K562 (cell line): ENCODE results near the gene PDZD2. TPM values are rescaled to one million over a fixed set of nuclear protein-coding genes. Genes with fewer than 3 reads are reported as not detected.

Experiments
- ATAC-seq: fragments of 200-7000 bp; cut with Tn5 transposase; 3 replicates; pipeline ENCODE4 v1.9.1; 2020; ENCODE audit warnings: moderate library complexity
- BruUV-seq: library from RNA; stranded (reverse); fragments of 400-500 nt; replicated peaks from 2 replicates; lab custom pipeline; 2021; lab: Mats Ljungman, UMichigan
- CTCF ChIA-PET: fragments of 300-600 bp; formaldehyde crosslinking; extraction: SDS; loops from one replicate; lab custom pipeline; 2021; ENCODE audit warnings: low intra/inter-chr PET ratio; lab: Yijun Ruan, JAX
- POLR2A ChIA-PET: fragments of 300-600, 350-650 bp; sonication (Branson Sonifier 250); formaldehyde crosslinking; extraction: SDS; loops from one replicate; lab custom pipeline; 2021; ENCODE audit warnings: antibody characterized with exemption, inconsistent platforms; lab: Yijun Ruan, JAX
- DNase-seq, 4 experiments: peaks; one replicate each; pipeline versions ENCODE4 v3.0.0 to v3.0.0-alpha.2; 2011 to 2018; ENCODE audit warnings: low spot score in 3 of 4, mixed read lengths in 3 of 4; ENCODE audit errors: extremely low read depth in 1 of 4
- FAIRE-seq: peaks from 2 replicates; lab custom pipeline; 2011; peaks lifted over from hg19 to GRCh38; lab: Jason Lieb, UNC
- H2AFZ ChIP-seq: 2 replicates; pipeline ENCODE4 v1.6.0; 2011; ENCODE audit warnings: low read depth, low read length, control low read depth, inconsistent platforms
- H3K27ac ChIP-seq: fragments of 200-600 bp; 3 replicates; pipeline ENCODE4 v1.8.0; 2011; ENCODE audit warnings: low read depth, mild to moderate bottlenecking, control low read depth, inconsistent platforms, low read length, moderate library complexity, mixed read lengths; ENCODE audit errors: extremely low read depth
- H3K27me3 ChIP-seq, 2 experiments: fragments of 300-600 bp in 1 of 2; 2 replicates in 1 of 2; 3 replicates in 1 of 2; pipeline versions ENCODE4 v1.6.0 to v1.8.0; 2011; ENCODE audit warnings: inconsistent platforms in 2 of 2, low read length in 2 of 2, mild to moderate bottlenecking in 1 of 2, mixed read lengths in 1 of 2, moderate library complexity in 1 of 2; ENCODE audit not compliant: control insufficient read depth in 2 of 2, insufficient read depth in 2 of 2
- H3K36me3 ChIP-seq: fragments of 300-600 bp; 3 replicates; pipeline ENCODE4 v1.8.0; 2011; ENCODE audit warnings: mild to moderate bottlenecking, low read length, inconsistent platforms; ENCODE audit not compliant: control insufficient read depth, insufficient read depth
- H3K4me1 ChIP-seq, 2 experiments: fragments of 200-600 bp in 1 of 2; replicated peaks in 1 of 2; 2 replicates in 1 of 2; 3 replicates in 1 of 2; pipeline versions ENCODE4 v1.5.1 to v1.8.0; 2011; ENCODE audit warnings: inconsistent platforms in 2 of 2, low read length in 2 of 2, mild to moderate bottlenecking in 1 of 2, mixed read lengths in 1 of 2, moderate library complexity in 1 of 2; ENCODE audit not compliant: control insufficient read depth in 2 of 2, insufficient read depth in 2 of 2
- H3K4me2 ChIP-seq: 2 replicates; pipeline ENCODE4 v1.6.1; 2011; ENCODE audit warnings: low read length, control low read depth, inconsistent platforms, mixed read lengths; ENCODE audit not compliant: insufficient read depth
- H3K4me3 ChIP-seq: fragments of 200-600 bp; sonication (generic), shearing (Covaris generic); 2 replicates; pipeline ENCODE4 v1.5.1; 2016; ENCODE audit warnings: control low read depth, inconsistent platforms
- H3K79me2 ChIP-seq: fragments of 200-600 bp; 3 replicates; pipeline ENCODE4 v1.8.0; 2011; ENCODE audit warnings: low read length, inconsistent platforms; ENCODE audit not compliant: control insufficient read depth, insufficient read depth
- H3K9ac ChIP-seq, 2 experiments: 2 replicates each; pipeline versions ENCODE4 v1.6.0 to v1.6.1; 2011; ENCODE audit warnings: low read depth in 2 of 2, low read length in 2 of 2, control low read depth in 1 of 2, inconsistent platforms in 1 of 2, mild to moderate bottlenecking in 1 of 2, mixed read lengths in 1 of 2; ENCODE audit not compliant: insufficient read depth in 1 of 2
- H3K9me1 ChIP-seq: one replicate; pipeline ENCODE4 v1.6.0; 2011; ENCODE audit warnings: inconsistent platforms, mild to moderate bottlenecking, low read length, moderate library complexity; ENCODE audit not compliant: control insufficient read depth, insufficient read depth
- H3K9me3 ChIP-seq: replicated peaks from 2 replicates; pipeline ENCODE4 v1.5.1; 2011; ENCODE audit warnings: low read depth, low read length, inconsistent platforms; ENCODE audit not compliant: control insufficient read depth, insufficient read depth
- H4K20me1 ChIP-seq: replicated peaks from 2 replicates; pipeline ENCODE4 v1.6.1; 2011; ENCODE audit warnings: low read length, inconsistent platforms, mixed read lengths; ENCODE audit not compliant: control insufficient read depth, insufficient read depth
- CBFA2T2 ChIP-seq: fragments of 450-650 bp; conservative IDR thresholded peaks from 2 replicates; pipeline ENCODE4 v1.6.1; 2017; ENCODE audit warnings: mild to moderate bottlenecking
- CEBPG ChIP-seq, 3 experiments: fragments of 200-800 bp in 1 of 3; sonication (Bioruptor generic) in 1 of 3; sonication (generic) in 1 of 3; formaldehyde crosslinking in 1 of 3; IDR thresholded peaks in 2 of 3; conservative IDR thresholded peaks in 1 of 3; 2 replicates each; pipeline versions ENCODE4 v1.6.1 to v1.8.0; 2016 to 2022; ENCODE audit warnings: missing compliant biosample characterization in 2 of 3, missing genetic modification characterization in 2 of 3, mild to moderate bottlenecking in 1 of 3, missing genetic modification reagents in 1 of 3
- FOXK2 ChIP-seq, 2 experiments: fragments of 450-650 bp; IDR thresholded peaks in 1 of 2; conservative IDR thresholded peaks in 1 of 2; 2 replicates each; pipeline ENCODE4 v1.6.1; 2016; ENCODE audit warnings: low read depth in 2 of 2, mild to moderate bottlenecking in 1 of 2
- HDAC6 ChIP-seq: IDR thresholded peaks from 2 replicates; pipeline ENCODE4 v1.6.1; 2012; ENCODE audit warnings: low read depth, mild to moderate bottlenecking, control low read depth, inconsistent platforms, low read length, moderate library complexity
- HOXB6 ChIP-seq: fragments of 250-450 bp; sonication (Bioruptor Pico); IDR thresholded peaks from 2 replicates; pipeline ENCODE4 v1.5.1; 2022; ENCODE audit warnings: mild to moderate bottlenecking, borderline replicate concordance
- ILF3 ChIP-seq: fragments of 450-650 bp; IDR thresholded peaks from 2 replicates; pipeline ENCODE4 v1.6.1; 2018; ENCODE audit warnings: antibody characterized with exemption, mild to moderate bottlenecking, moderate library complexity, borderline replicate concordance
- KLF13 ChIP-seq: fragments of 450-650 bp; IDR thresholded peaks from 2 replicates; pipeline ENCODE4 v1.6.1; 2016; ENCODE audit warnings: missing genetic modification characterization, low read depth, mild to moderate bottlenecking, missing compliant biosample characterization, moderate library complexity, borderline replicate concordance
- MBD2 ChIP-seq: sonication (generic); IDR thresholded peaks from 2 replicates; pipeline ENCODE4 v1.6.1; 2016; ENCODE audit warnings: low read depth, borderline replicate concordance
- MEF2D ChIP-seq: conservative IDR thresholded peaks from 2 replicates; pipeline ENCODE4 v1.6.1; 2016; ENCODE audit warnings: low read depth, missing genetic modification characterization, missing compliant biosample characterization
- NR1H2 ChIP-seq: sonication (generic); formaldehyde crosslinking; IDR thresholded peaks from 2 replicates; pipeline ENCODE4 v1.4.0; 2020; ENCODE audit warnings: mild to moderate bottlenecking, missing genetic modification reagents
- SMARCC2 ChIP-seq: fragments of 450-650 bp; IDR thresholded peaks from 2 replicates; pipeline ENCODE4 v1.6.1; 2017; ENCODE audit warnings: antibody characterized with exemption, moderate library complexity, mild to moderate bottlenecking, low read depth
- SRSF1 ChIP-seq: fragments of 200-400 bp; formaldehyde crosslinking; IDR thresholded peaks from 2 replicates; pipeline ENCODE4 v1.6.1; 2017; ENCODE audit warnings: mild to moderate bottlenecking, low read depth, low read length, moderate library complexity
- TBP ChIP-seq: optimal IDR thresholded peaks from 2 replicates; pipeline ENCODE3; 2011; ENCODE audit warnings: low read depth, low read length, improper control_type of control experiment
- TCF7L2 ChIP-seq: fragments of 150-350 bp; IDR thresholded peaks from 2 replicates; pipeline ENCODE4 v1.6.1; 2016; ENCODE audit warnings: low read depth, mild to moderate bottlenecking, low read length, moderate library complexity
- ZFP91 ChIP-seq: sonication (generic); formaldehyde crosslinking; IDR thresholded peaks from 2 replicates; pipeline ENCODE4 v1.8.0; 2022; ENCODE audit warnings: mild to moderate bottlenecking, missing genetic modification reagents
- ZNF24 ChIP-seq: fragments of 450-650 bp; IDR thresholded peaks from 2 replicates; pipeline ENCODE4 v1.6.1; 2016
- ZNF324 ChIP-seq: fragments of 250-450 bp; sonication (Bioruptor Pico); IDR thresholded peaks from 2 replicates; pipeline ENCODE4 v1.4.0; 2020; ENCODE audit warnings: mild to moderate bottlenecking
- ZNF57 ChIP-seq: fragments of 450-650 bp; formaldehyde crosslinking; IDR thresholded peaks from 2 replicates; pipeline ENCODE4 v1.4.0; 2020; ENCODE audit warnings: mild to moderate bottlenecking, moderate library complexity
- WGBS: fragments of 100-300 bp; shearing (Covaris generic); methylation state at CpG from one replicate; pipeline ENCODE4 v1.1.6; 2016; ENCODE audit warnings: low coverage, mixed read lengths; ENCODE audit not compliant: insufficient coverage; ENCODE audit errors: missing lambda C conversion rate; 5-methylcytosine and 5-hydroxymethylcytosine counted together
- in situ Hi-C: fragments of 300-500 bp; cut with MboI; formaldehyde crosslinking; loops from 4 replicates; pipeline ENCODE4 v1.15.0; 2018; ENCODE audit warnings: inconsistent platforms, mixed read lengths
- intact Hi-C: fragments of 100-400 bp; cut with micrococcal nuclease; formaldehyde crosslinking; loops from 2 replicates; pipeline ENCODE4 v1.14.2; 2022
- polyA plus RNA-seq, 8 experiments: library from polyadenylated mRNA; depleted of rRNA in 4 of 8; stranded (reverse) in 5 of 8; unstranded in 3 of 8; fragments of >200 nt; fragmentation: Nextera tagmentation in 2 of 8; fragmentation: Illumina TruSeq in 1 of 8; extraction: Ambion mirVana in 2 of 8; extraction: Trizol in 1 of 8; gene quantifications; 2 replicates each; pipeline versions ENCODE4 v1.2.1 to v1.2.3, GENCODE V29; 2011 to 2014; ENCODE audit warnings: inconsistent platforms in 1 of 8, missing spikeins in 1 of 8
- total RNA-seq, 7 experiments: library from RNA; depleted of rRNA in 6 of 7; stranded (reverse); fragments of >200 nt in 6 of 7; fragmentation: Illumina TruSeq in 2 of 7; extraction: Trizol in 2 of 7; gene quantifications; 2 replicates each; pipeline versions ENCODE4 v1.2.1 to v1.2.3, GENCODE V29; 2011 to 2021; ENCODE audit warnings: low replicate concordance in 1 of 7

PDZD2 gene
- total and polyA plus RNA-seq, 9 of the 15 experiments (the other 6 are each of a cell fraction or from before 2014, with no cell fraction given): 0.02 to 0.08 (median 0.04) TPM; not detected in 6

GRCh38 chr5:31832966-31833365 is 194.0 kb downstream of the PDZD2 start:
- in situ Hi-C loops: no loop called here
- WGBS: 2% methylated on average over 4 of the region's 4 CpGs
- no peak overlapping the region for H3K4me2 ChIP-seq
- no peak for FAIRE-seq
- H3K27me3 ChIP-seq: no peaks in the 10 kb centered on the region; a peak in 2 of 5 replicates
- H3K36me3 ChIP-seq: no peaks in the 10 kb centered on the region
- H3K4me3 ChIP-seq: no peak overlapping the region
- no TSS peak for BruUV-seq
- TF ChIP-seq KLF13 (tag) (no peak), HOXB6 (no peak), FOXK2 (conservative IDR thresholded peaks at IDR 0.05 in 1 of 2, IDR thresholded peaks at IDR 0.05 in 1 of 2; ENCODE audit: low read depth in 2 of 2) (no peak), NR1H2 (CRISPR knock-in tag) (no peak), ZFP91 (CRISPR knock-in tag) (no peak), TCF7L2 (no peak), MBD2 (no peak), MEF2D (tag) (no peak), CEBPG (CRISPR knock-in tag; IDR thresholded peaks at IDR 0.05) (no peak), CEBPG (tag; conservative IDR thresholded peaks at IDR 0.05 in 1 of 2, IDR thresholded peaks at IDR 0.05 in 1 of 2) (no peak), ZNF324 (no peak), HDAC6 (no peak), ZNF57 (CRISPR knock-in tag) (no peak), SRSF1 (no peak), SMARCC2 (no peak), ZNF24 (no peak), CBFA2T2 (no peak), TBP (no peak), ILF3 (no peak)
- DNase-seq: no peak
- CTCF ChIA-PET: no interaction called here
- intact Hi-C loops: no loop called here
- no peak for ATAC-seq
- no peaks in the 10 kb centered on the region for H3K9me1 ChIP-seq
- no peak overlapping the region for H3K27ac ChIP-seq
- H3K4me1 ChIP-seq: no peaks in the 10 kb centered on the region
- H3K9me3 ChIP-seq: no peaks in the 10 kb centered on the region
- H3K9ac ChIP-seq: no peak overlapping the region
- no peaks in the 10 kb centered on the region for H3K79me2 ChIP-seq
- no peak overlapping the region for H2AFZ ChIP-seq
- no peaks in the 10 kb centered on the region for H4K20me1 ChIP-seq
- POLR2A ChIA-PET: interaction anchor here (0.6 kb wide), 1 partner anchor 18 kb away, joined by 3 read pairs; no protein-coding TSS in a partner anchor
